Activated T-cell treated with anti-CD3 and anti-CD28 coated beads for 1 hour (primary cell): Measurements from ENCODE around the gene BACH1.
"Not testable (repeated sequence)": the region's sequence is repeated elsewhere in the genome, so short reads cannot be mapped to it uniquely, and the experiment has no call there.

Experiments used
- DNase-seq: peaks from one replicate; pipeline ENCODE4 v3.0.0-alpha.2; 2020; ENCODE audit warnings: low read depth

The BACH1 gene

DNA sequence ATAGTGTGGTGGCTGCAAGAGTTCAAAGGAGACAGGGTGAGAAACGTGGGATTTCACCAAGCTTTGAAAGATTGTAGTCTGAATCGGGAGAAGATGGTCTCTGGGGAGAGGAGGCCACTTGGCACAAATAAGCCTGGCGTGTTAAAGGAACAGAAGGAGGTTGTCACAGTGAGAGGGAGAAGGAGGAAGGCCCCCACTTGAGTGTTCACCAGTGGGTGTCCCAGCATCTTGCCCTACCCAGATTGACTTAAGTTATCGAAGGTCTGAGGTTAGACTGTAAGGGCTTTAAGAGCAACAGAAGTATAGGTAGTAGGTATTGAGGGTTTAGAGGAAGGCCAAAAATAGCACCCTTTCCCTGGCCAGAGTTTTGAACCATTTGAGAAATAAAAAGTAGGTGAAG lies 48.0 kb downstream of the BACH1 start:
- no peak for DNase-seq

DNA sequence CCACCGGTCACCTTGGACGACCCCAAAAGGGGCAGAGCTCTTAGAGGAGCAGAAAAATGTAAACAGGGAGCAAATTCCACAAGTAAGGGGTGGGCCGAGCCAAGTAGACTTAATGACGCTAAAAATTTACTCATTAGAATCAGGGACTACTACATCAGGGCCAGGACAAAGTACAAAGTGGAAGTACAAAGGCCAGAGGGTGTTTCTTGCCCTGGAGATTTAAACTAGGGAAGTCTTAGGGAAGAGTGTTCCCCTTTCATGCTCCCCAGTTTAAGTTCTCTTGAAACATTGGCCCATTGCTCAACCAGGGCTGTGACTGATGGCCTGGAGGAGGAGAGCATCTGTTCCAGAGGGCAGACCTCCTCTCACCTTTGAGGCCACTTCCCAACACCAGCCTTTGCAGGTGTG lies 48.6 kb downstream of the BACH1 start:
- DNase-seq: no peak

DNA sequence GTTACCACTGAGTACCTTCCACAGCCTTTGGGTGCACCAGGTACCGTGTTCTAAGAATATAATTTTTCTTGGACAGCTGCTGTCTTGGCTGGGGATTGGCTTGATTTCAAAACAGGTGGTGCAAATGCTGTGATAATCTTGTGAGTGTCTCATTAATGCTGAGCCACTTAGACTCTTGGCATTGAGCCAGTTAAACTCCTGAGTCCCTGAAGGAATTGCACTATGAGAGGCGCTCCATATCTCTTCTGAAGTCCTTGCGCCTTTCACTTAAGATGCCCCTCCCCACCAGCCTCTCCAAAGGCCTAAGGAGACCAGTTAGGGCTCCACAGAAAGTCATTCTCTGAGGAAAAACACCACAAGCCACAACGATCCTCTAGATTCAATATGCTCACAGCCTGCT lies 51.0 kb downstream of the BACH1 start:
- no peak for DNase-seq

DNA sequence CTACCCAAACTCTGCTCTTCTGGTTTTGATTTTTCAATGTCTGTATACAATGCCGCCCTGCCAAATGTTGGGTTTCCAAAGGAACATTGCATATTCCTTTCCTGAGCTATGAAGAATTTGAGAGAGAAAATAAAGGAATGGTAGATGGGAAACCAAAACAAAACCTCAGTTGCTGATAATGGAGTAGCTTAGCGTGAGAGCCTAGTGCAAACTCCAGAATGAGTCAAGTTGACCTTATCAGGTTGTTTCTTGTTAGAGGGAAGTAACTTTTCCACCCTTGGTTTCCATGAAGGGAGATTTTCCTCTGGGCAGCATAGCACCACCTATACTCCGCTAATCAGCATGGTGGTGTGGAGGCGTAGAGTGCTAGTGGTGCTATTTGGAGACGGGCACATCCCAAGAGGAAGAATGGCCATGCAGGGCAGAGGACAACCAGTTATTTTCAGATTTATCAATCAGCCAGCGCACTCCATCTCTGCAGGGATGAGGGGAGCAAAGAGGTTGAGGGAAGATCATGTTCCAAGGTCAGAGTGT lies 51.6 kb downstream of the BACH1 start:
- no peak for DNase-seq

DNA sequence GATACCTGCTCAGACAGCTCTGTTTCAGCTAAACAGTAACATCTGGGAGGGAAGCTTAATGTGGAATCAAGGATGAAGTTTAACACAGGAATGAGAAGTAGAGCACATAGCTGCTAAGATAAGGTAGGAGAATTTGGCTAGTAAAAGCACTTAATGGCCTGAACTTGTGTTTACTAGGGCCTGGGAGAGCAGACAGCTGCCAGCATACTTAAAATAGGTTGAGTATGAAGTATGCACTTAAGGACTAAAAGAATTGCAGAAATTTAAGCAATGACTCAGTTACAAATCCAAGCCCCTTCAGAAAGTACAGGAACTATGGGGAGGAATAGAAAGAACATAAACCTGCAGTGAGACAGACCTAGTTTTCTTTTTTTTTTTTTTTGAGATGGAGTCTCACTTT lies 53.0 kb downstream of the BACH1 start:
- no peak for DNase-seq

DNA sequence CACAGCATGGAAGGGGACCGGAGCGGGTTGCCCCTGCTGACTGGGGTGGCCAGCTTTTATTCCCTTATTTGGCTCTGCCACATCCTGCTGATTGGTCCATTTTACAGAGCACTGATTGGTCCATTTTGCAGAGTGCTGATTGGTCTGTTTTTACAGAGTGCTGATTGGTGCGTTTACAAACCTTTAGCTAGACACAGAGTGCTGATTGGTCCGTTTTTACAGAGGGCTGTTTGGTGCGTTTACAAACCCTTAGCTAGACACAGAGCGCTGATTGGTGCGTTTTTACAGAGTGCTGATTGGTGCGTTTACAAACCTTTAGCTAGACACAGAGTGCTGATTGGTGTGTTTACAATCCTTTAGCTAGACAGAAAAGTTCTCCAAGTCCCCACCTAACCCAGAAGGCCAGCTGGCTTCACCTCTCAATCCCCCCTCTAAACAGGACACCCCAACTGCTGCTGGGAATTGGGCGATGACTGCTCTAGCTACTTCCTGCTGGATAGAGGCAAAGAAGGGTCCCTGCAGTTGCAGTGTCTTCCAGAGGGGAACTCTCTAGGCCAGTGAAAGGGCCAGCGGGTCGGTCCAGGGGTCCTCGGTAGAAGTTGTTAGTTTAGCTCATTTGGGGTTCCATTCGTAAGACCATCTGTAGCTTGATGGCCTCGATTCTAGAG lies 56.5 kb downstream of the BACH1 start:
- not testable (repeated sequence) for DNase-seq

DNA sequence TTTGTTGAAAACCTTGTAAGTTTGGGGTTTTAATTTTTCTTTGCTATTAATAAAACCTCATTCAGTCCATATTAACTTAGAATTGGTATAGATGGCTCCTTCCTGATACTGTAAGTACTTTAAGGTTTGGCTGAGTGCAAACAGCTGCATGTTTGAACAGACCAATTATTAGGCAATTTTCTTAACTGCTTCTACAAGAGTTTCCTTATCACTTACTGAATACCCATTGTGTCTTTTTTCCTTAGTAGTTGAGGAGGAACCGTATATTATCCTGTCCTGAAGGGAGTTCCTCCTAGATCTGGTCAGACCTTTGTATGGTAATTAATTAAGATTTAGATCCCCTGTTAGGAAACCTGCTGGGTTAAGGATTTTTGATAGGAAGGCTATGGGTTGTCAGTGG lies 57.6 kb downstream of the BACH1 start:
- not testable (repeated sequence) for DNase-seq

DNA sequence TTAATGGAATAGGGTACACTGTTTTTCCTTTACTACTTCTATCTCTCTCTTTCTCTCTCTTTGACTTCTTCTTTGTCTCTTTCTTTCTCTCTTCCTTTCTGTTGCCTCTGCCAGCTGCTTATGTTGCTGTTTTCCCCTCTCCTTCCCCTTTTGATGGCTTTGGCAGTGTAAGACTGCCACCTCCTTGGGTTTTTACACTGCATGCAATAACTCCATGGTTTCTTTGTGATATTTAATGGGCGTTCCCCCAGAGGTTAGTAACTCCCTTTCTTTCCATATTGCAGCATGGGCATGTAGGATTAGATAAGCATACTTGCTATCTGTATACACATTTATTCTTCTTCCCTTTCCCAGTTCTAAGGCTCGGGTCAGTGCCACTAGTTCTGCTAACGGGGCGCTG lies 58.1 kb downstream of the BACH1 start:
- not testable (repeated sequence) for DNase-seq

DNA sequence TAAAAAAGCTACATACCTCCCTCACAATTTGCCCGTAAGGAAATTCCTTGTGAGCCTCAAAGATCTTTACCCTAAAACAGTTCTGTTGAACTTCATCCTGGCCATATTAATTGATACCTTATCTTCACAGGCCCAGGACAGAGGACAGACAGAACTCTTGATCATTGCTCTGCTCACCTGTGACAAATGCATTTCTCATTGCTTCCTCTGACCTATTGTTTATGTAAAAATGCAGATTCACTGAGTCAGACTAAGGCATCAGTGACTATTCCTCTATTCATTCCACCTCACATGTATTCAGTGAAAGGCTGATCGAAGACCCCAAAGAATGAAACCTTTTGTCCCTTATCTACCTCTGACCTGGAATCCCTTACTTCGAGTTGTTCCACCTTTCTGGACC lies 61.0 kb downstream of the BACH1 start:
- DNase-seq: no peak

DNA sequence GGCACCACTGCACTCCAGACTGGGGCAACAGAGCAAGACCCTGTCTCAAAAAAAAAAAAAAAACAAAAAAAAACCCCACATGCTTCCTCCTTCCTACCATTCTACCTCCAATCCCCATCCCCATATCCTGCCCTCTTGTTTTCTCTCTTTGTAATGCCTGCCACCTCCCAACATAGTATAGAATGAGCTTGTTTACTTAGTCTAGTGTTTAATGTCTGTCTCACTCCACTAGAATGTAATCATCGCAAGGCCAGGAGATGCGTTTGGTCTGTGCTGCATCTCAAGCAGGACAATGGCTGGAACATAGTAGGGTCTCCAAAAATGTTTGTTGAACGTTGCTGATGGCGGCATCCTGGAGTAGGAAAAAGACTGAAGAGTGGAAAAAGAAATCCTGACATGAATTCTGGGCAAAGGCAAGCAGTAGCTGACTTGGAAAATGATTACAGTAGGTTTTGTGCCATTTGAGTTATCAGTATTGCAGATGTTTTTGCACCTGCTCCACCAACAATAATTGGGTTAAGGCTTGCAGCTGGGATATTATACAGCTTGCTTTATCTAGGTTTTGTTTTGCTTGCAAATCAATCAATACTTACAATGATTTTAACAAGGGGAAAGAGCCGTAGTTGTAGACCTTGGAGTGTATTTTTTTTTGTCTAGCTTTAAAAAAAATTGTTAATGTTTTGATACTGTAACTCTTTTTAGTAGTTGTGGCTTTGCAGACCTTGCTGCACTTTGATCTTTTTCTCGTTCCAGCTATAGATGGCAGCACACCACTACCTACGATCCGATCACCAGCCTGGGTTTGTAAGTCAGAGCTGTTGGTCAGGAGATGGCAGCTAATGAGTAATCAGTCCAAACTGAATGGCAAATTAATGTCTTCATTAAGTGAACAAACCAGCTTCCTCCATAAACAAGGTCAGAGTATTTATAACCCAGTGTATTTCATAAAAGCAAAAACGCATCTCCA lies 62.4 kb downstream of the BACH1 start:
- DNase-seq: no peak

DNA sequence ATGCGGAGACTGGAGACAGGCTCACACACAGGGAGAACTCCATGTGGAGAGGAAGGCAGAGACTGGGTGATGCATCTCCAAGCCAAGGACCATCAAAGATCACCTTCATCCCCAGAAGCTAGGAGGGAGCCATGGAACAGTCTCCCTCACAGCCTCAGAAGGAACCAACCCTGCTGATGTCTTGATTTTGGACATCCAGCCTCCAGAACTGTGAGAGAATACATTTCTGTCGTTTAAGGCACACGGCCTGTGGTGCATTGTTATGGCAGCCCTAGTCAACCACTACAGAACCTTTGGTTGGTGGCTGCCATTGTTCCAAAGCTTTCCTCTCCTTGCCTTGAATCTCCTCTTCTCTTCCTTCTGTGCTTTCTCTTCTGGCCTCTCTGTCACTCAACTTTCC lies 64.0 kb downstream of the BACH1 start:
- no peak for DNase-seq

DNA sequence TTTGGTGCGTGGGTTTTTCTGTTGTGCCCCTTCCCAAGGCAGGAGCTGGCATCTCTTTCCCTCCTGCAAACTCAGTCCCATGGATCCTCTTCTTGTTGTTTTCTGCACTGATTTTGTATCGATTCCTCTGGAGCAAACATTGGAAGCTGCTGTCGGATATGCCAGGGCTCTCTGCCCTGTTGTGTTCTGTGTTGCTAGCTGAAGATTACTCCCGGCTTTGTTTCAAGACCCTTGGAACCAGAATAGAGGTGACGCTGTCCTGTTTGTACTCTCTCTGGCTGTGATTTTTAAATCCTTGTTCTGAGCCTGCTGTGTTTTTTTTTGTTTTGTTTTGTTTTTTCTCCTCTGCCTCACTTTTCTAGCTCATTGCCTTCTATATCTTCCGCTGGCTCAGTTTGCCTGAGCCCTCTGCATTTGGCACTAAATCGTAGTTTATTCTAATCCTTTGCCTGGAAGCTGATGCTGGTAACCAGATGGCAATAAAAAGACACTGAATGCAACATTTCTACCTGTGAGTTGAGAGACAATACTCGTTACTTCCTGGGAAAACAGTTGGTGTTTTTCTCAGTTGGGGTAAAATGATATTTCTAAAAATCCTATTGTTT lies 67.0 kb downstream of the BACH1 start:
- DNase-seq: no peak

DNA sequence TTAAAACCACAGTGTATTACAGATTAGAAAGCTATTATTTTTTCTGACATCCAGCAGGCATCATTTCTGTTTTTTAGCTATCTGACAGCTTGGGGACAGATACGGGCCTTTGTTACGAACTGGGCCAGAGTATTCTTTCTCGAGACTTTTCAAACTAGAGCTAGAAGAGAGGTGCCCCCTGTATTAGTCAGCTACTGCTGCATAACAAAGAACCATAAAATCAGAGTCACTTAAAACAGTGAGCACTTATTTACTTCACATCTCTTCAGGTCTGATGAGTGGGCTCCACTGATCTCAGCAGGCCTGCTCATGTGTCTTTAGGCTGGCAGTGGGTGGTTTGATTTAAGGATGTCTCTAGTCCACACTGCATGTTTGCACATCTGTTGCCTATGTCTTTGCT lies 67.8 kb downstream of the BACH1 start:
- DNase-seq: no peak

DNA sequence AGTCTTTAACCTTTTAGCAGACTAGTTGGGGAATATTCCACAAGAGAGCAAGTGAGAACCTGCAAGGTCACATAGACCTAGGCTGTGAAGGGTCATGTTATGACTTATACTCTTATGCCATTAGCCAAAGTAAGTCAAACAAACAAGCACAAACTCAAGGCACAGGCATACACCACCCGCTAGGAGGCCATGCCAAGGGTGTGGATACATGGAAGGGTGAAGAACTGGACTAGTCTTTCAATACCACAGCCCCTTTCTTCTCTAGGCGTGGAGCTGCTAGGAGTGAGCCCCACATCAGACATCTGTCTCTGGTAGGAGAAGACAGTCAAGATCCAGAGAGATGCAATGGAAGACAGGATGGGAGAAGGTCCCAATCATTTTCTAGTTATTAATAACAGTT lies 68.6 kb downstream of the BACH1 start:
- no peak for DNase-seq

DNA sequence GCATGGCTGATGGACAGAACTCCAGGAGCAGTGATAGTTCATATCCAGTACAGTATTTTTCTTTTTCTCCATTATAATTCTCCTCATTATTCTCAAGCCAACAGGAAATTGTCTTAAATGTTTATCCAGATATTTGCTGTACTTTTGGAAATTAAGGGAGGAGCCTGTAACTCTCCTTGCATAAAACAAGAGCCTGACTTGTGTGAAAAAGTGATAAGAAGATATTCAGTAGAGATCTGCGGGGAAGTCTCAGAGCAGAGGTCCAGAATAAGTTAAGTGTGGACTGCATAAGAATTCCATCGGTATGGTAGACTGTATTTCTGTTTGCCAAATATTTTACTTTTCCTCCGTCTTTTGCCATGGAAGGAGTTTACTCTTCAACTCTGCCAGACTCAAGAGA lies 70.2 kb downstream of the BACH1 start:
- DNase-seq: no peak

DNA sequence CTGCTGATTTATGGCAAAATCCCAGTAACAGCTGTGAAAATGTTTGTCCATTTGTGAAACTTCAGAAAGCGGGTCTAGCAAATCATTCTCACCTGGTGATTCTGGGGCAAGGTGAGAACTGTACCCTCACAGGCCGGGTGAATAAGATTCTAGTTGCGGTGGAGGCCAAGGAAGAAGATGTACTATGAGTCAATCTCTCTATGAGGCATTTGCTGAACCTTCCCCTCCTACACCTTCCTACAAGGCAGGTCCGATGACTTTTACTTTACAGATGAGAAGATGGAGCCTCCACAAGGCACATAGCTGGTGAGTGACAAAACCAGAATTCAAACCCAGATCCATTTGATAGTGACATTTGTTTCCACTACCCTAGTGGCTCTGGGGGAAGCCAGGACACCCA lies 72.7 kb downstream of the BACH1 start:
- no peak for DNase-seq

DNA sequence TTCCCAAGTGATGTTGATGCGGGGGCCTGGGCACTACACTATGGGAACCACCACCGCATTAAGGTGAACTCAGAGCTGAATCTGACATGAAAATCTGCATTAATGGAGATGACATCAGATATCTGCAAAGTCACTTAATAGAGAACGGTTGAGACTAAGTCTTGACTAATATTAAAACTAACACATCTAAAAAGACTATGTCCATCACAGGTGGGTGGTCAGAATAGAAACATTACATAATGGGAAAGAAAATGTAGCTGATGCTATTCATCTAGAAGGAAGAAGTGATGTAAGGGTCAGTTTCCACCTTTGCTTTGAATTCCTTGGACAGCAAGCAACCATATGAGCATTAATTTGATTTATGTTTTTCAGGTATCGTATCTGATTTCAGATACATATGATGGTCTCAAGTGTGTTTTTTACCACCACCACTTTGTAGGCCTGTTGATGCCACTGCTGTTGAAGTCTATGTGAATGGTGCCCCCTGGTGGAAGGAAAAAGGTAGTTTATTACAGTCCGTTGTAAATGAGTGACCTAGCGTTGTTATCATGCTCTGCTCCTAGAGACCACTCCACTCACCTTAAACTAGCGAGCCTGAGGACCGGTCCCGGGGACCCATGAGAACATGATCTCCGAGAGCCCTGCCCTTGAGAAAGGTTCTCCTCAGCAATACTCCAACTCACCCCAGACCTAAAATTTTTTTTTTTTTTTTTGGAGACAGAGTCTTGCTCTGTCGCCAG lies 73.5 kb downstream of the BACH1 start:
- DNase-seq: peak; percentile 36

DNA sequence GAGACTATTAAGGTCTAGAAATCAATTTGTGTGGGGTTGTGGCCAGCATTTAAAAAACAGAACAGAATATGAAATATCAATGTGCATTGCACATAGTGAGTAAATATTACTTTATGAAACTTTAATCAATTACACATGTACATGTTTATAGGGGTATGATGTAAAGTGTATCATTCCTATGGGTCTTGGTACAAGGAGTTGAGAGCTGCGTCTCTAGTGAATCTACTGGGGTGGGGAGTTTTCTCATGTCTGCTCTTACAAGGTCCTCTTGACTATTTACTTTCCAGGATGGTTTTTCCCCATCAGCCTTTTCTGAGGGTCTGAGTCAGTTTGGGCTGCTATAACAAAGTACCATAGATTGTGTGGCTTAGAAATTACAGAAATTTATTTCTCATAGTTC lies 75.8 kb downstream of the BACH1 start:
- no peak for DNase-seq

DNA sequence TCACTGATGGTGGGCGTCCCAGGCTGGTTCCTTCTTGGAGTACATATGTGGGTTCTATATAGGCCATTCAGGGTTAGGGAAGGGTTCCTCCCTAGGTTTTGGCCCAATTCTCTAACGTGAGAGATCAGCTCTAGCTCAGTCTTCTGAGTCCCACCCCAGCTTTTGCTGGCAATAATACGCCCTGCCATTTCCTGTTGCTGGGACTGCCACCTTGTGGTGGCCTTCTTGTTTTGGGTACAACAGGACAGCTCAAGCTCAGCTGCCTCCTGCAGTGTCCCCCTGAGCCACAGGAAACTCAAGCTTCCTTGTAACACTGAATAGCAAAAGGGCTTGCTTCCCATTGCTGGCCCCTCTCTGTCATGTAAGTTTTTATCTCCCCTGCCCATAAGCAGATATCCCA lies 77.8 kb downstream of the BACH1 start:
- peak; percentile 35 for DNase-seq

DNA sequence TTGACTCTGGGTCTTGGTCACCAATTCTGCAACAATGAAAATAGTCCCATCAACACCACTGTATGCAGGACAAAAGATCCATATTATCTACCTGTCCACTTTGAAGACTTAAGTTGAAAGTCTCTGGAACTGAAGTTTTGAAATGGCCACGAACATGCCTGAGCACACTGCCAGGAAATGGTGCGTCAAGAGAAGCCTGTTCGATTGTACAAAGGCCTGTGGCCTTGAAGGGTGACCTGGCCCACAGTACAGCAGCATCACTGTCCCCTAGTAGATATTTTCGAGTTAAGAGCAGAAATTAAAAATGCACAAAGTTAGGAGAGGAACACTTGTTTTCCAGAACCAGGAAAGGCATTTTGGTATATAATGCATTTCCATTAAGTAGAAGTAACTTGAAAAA lies 78.5 kb downstream of the BACH1 start:
- no peak for DNase-seq

DNA sequence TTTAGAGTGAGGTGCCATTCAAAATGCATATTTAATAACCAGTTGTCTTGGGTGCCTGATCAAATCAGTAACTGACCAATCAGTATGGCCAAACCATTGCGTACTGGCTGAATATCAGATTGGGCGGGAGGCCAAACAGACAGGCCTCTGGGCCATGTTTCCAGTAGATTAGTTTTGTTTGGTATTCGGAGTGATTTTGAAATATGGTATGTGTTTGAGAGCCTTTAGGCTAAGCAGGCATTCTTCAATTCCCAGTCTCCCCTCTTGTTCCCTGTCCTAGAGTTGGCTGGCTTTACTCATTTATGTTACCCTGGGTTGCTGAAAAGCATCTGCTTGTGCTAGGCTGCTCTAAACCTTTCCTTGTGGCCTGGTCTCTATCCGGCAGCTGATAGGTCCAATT lies 80.1 kb downstream of the BACH1 start:
- no peak for DNase-seq

DNA sequence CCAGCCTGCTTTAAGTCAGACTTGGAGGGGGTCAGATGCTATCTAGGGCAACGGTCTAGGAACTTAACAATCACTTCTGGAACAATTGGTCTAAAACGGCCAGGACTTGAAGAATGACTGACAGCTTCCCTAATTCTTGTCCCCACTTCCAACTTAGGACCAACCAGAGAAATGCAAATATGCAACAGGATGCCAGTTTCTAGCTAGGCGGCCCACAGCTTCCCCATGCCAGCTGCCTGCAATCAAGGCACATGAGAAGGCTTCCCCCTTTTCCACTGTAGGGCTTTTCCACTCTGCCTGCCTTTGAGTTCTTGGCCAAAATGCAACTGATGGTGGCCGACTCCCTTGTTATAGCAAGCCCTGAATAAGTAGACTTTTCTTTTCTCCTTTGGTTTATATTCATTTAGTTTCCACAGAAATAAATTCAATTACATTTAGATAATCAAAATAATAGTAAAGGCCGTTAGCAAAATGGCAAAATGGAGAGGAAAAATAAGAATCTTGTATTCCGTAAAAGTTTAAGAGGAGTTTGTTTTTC lies 80.9 kb downstream of the BACH1 start:
- DNase-seq: no peak
